Sigmoid colon (tissue), 4 donors: ENCODE measurements around the gene GDPGP1.

Experiments used
- CTCF ChIP-seq, 4 experiments: fragments of 450-650 bp in 3 of 4; fragments of 200-600 bp in 1 of 4; IDR thresholded peaks; one replicate each; pipeline ENCODE4 v1.5.1; 2016 to 2019; ENCODE audit warnings: antibody characterized with exemption in 4 of 4, mild to moderate bottlenecking in 3 of 4, moderate library complexity in 2 of 4
- POLR2AphosphoS5 ChIP-seq, 4 donors: sonication (generic); formaldehyde crosslinking; IDR thresholded peaks; one replicate each; pipeline ENCODE4 v1.6.1; 2017; ENCODE audit warnings: antibody characterized with exemption in 4 of 4

GRCh38 chr15:90259524-90259923 is 25.5 kb downstream of the GDPGP1 start:
- TF ChIP-seq CTCF (IDR thresholded peaks at IDR 0.05) (no peak), POLR2AphosphoS5 (IDR thresholded peaks at IDR 0.05) (no peak)
